Activated CD8-positive, alpha-beta memory T cell treated with anti-CD3 and anti-CD28 coated beads for 1 hour (primary cell): ENCODE measurements around the gene MAN2A1.

Experiments
- DNase-seq, 2 donors: peaks; one replicate each; pipeline ENCODE4 v3.0.0-alpha.2; 2020; ENCODE audit warnings: low read depth in 1 of 2; ENCODE audit errors: extremely low read depth in 1 of 2

MAN2A1 gene

DNA sequence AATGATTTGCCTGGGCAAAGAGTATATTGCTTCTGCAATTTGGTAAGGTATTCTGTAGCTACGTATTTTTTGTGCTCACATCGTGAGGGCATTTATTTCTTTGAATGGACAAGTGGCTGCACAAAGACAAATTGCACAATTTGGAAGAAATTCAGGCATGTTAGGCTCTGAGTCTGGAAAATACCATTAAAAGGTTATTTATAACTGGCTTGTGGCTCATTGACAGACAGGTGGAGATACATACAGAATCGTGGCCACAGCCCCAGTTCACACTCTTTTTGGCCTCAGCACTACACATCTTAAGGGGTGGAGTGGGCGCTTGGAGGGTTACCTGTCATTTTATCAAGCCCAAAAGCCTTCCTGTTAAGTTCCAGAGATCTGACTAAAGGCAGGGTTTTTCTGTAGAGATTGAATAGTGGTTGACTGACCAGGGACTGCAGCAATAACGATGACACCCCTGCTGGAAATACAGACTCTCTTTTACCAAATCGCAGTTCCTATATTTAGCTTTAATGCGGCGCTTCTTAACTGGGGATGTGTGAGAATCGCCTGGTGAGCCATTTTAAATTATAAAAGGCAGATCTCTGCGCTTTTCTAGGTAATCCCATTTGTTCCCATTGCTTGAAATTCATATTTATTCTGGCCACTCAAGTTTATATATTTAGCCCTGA, 14.7 kb downstream of the MAN2A1 start:
- no peak for DNase-seq

DNA sequence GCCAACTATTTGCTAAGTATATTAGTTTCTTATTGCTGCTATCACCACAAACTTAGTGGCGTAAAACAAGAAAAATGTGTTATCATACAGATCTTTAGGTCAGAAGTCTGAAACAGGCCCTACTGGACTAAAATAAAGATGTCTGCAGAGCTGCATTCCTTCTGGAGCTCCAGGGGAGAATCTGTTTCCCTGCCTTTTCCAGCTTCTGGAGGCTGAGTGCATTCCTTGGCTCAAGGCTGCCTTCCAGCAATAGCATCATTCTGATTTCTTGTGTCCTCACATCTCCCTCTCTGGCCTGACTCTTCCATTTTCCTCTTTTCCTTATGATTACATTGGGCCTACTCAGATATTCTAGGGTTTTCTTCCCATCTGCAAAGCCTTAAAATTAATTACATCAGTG, 15.9 kb downstream of the MAN2A1 start:
- DNase-seq: no peak

DNA sequence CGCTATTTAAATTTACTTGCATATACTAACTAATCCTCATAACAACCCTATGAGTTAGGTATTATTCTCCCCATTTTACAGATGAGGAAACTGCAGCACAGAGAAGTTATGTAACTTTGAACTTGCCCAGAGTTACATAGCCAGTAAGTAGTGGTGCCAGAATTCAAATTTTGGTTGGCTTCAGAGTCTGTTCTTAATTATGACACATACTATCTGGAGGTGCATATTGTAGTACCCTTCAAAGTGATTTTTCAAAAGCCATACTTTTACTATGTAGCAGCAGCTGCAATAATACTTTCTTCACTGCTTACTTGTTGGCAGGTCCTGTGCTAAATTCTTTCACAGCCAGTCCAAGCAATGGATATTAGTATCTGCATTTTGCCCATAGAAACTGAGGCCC, 16.4 kb downstream of the MAN2A1 start:
- no peak for DNase-seq

DNA sequence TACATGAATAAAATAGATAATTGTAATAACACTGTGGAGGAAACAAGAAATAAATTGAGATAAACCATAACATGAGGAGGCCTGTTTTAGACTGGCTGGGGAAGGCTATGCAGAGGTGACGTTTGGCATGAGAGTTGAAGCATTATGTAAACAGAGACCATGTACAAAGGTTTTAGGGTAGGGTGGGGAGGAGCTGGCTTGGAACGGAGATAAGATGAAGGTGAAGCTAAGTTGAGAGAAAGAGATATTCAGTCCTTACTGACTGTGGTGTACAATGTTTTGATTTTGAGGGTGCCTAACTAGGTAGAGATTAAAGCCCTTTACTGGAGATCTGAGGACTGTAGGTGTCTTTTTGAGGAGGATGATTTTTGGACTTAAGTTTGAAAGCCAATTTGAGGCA, 17.8 kb downstream of the MAN2A1 start:
- DNase-seq: no peak

DNA sequence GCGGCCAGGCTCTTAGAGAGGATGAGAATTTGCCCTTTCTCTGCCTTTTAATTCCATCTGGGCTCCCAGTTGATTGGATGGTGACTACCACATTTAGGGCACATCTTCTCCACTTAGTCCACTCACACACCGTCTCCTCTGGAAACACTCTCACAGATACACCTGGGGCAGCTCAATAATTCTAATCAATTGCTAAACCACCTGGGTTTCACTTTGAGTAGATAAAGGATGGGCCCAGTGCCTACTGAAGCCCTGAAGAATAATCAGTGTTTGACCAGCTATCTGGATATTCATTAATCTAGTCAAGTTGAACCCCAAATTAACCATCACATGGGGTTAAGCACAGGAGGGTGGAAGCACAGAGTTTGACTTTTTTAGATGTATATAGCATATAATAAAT, 19.1 kb downstream of the MAN2A1 start:
- DNase-seq: no peak

DNA sequence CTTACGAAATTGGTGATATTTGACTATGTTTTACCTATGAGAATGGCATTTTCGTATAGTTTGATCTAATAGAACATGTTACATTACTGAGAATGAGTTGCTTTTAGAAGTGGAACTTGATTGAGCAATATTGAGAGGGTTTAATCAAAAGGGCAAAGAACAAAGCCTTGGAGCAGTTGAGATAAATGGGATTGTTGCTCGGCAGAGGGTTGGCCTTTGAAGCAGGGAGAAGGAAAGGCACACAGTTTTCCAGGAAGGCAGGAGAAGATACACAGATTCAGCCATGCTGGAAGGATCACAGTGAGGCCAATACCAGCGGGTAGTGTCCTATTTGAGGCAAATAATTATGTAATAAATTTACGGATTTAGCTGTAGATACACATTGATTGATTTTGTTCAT, 19.5 kb downstream of the MAN2A1 start:
- DNase-seq: no peak

DNA sequence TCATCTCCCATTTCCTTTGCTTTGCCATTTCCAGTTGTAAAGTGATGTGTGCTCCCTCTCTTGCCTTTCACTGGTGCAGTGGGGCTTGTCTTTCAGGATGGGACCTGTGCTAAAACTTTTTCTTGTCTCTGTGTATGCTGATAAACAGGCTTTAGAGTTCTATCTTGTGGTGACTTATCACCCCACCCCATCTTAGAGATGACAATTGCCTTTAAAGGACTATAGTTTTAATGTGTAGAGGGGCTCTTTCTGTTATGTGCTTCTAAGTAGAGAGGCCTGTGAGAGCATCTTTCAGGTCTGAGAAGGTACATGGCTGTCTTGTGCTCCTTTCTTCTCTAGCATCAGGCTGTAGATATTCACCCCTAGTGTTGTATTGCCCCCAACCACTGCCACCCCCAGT, 21.9 kb downstream of the MAN2A1 start:
- DNase-seq: no peak

DNA sequence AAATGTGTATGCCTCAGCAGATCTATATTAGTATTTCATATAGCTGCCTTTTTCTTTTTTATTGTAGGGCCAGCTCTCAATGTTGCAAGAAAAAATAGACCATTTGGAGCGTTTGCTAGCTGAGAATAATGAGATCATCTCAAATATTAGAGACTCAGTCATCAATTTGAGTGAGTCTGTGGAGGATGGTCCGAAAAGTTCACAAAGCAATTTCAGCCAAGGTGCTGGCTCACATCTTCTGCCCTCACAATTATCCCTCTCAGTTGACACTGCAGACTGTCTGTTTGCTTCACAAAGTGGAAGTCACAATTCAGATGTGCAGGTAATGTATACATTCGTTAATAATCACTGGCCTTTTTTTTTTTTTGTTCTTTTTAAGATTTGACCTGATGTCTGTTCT, 23.7 kb downstream of the MAN2A1 start:
- no peak for DNase-seq

DNA sequence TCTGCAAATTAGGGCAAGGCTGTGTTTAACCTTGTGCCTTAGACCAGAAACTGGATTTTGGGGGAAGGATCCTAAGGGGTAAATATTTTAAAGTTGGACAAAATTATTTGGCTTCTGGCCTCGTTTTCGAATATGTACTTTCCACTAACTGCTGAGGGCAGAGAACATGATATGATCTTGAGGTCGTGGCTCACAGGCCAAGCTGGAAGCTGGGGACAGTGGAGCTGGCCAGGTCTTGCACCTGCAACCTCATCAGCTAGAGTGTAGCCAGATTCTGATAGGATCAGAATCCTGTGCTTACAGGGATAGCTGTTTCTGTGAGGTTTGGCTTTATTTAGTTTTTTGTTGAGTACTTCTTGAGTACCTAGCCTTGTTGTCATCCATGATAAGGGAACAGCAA, 24.9 kb downstream of the MAN2A1 start:
- DNase-seq: no peak

DNA sequence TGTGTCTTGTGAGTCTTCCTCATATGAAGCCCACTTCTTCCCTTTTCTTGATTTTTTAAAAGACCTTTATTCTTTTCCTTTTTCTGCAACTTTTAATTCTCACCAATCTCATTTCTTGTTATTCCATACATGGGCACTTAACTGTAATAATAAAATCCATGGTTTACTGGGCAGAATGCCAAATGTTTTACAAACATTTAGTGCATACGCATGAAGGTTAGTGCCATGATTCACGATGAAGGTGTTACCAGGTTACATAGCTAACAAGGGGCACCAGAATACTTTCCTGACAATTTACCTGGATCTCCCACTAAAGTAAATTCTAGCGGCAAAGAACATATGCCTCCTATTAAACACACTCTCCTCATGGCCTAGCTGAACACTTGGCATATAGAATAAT, 28.5 kb downstream of the MAN2A1 start:
- no peak for DNase-seq

DNA sequence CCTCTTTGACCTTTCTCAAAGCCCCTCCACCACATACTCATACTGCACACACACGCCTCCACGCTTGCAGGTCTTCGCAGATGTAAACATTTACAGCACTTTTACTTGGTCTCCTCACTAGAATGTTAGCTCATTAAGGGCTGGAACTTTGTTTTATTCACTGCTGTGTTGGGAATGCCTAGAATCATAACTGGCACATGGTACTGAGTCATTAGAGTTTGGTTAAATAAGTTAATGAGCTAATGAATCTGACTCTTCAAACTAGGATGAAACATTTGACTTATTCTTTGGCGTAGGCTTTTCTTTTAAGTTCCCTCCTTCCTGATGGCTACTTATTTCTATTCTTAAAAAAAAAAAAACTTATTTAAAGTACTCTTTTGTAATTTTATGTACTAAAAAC, 28.9 kb downstream of the MAN2A1 start:
- DNase-seq: no peak

DNA sequence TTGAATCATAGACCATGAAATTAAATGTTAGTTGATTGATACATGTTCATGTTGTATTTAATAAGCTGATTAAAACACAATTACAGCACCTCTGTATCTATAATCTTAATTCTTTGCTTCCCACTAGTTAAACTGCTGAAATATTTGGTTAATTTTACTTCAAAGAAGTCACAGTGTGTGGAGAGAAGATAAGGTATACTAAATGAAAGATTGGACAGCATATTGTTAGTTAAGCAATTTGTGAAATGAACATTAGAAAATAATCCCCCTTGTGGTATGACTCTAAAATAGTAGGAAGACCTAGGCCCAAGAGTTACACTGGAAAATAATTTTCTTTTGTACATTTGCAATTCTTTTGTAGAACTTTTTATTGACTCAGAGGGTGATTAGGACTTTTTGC, 30.3 kb downstream of the MAN2A1 start:
- DNase-seq: no peak

DNA sequence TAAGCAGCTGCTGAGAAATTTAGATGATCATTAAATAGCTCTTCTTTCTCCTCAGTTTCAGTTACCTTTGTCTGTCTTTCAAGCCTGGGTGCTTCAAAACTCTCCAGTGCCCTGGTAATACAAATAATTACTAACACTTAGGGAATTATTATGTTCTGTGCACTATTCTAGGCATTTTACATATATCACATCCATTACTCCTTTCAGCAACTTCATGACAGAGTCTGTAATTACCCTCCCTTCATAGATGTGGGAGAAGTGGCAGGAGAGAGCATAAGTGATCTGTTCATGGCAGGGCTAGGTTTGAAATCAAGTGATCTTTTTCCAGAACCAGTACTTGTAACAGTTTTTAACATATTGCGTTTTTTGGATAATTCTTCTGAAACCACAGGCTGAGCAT, 32.0 kb downstream of the MAN2A1 start:
- no peak for DNase-seq

DNA sequence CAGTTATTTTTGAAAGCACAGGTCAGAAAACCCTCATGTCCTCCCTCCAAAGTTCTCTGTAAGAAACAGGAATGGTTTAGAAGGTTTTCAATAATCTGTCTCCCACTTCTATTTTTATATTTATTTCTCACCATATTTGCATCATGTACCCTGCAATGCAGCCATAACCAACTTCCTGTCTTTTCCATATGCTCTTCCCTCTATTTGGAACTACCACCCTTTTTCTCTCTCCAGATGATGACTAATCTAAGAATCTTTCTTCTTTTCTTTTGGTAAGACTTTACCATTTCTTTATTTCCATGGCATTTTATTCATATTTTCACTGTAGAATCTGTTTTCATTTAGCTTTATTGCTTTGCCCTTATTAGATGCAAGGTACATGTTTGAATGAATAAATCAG, 33.9 kb downstream of the MAN2A1 start:
- DNase-seq: no peak

DNA sequence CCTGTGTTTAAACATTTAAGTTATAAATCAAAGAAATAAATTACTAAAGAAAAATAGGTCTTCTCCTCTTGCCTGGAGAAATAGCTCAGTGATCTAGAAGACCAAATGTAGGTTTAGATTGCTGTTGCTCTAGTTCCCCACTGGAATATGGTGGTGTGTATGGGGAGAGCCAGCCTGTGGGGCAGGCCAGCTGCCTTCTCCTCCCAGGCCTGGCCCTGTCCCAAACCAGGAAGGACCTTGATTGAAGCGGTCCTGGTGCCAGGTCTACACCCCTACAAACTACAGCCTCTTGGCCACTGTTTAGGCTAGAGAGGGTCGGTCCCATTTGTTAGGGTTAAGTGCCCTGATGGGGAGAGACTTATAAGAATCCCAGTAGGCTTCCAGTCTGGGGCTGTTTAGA, 35.4 kb downstream of the MAN2A1 start:
- DNase-seq: no peak

DNA sequence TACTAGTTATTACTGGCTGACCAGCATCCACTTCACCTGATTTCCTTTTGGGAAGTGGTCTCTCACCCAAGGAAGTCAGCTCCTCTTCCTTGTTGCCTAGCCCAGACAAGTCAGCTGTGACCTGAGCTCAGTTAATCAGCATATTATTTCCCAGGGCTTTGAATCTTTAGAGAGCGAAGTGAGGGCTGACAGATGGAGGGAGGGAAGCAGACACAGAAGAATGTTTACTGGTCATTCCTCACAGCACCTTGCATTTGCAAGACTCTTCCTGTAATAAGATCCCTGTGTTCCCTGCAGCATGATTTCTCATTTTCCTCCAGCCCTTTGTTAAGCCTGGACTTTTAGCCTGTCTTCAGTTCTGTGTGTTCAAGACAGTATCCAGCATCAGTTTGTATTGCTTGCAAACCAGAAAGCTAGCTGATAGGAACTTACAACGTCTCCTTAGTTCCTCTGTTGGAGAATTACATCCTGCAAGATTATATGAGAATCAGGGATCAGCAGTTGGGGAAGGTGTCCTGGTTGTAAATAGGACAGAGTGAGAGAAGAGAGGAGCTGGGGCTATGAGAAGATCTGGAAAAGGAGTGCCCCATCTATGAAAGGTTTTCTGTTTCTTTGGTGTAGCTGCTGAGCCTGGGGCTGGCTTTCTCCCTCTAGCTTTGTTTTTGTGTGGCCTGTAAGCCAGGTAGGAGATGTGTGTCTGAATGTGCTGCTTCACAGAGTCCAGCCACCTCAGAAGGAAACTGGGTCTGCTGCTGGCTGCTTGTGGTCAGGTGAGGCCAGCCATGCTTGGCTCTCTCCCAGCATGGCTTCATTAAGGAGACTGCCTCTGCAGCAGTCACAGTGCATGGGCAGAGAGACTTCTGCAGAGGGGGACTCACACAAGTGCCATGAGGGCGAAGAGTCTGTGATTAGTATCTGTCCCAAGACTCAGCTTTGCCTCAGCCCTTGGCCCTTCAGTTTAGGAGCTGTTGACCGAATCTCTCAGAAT, 50.3 kb downstream of the MAN2A1 start:
- DNase-seq: no peak

DNA sequence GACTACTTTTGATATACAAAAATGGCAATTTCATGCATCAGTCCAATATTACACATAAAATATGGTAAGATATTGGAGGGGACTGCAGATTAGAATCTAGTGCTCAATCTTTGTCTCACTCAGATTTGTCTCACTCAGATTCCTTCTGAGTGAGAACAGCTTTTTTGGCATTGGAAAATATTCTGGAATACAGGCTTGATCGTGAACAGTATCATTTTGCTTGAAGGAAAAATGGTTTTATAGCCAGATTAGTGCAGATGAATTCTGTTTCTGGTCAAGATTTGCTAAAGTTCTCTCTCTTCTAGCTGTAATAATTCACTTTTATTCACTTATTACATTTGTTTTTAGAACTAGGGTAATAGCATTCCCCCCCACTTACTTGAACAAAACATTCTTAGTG, 51.2 kb downstream of the MAN2A1 start:
- no peak for DNase-seq

DNA sequence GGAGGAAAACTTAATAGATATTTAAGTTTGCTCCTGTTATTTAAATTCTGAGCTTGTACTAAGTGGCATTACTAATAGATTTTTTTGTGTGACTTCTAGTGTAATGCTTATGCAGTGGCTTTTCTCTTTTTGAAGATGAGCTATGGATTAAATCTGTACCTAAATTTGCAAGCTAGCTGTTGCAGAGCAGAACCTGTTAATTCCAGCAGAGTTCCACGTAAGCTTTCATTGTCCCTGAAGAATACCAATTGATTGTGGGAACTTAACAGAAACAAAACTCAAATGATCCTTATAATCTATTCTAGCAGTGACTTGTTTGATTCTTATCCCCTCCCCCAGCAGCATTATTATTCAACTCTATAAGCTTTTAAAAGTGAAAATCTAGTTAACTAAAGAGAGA, 51.7 kb downstream of the MAN2A1 start:
- no peak for DNase-seq

DNA sequence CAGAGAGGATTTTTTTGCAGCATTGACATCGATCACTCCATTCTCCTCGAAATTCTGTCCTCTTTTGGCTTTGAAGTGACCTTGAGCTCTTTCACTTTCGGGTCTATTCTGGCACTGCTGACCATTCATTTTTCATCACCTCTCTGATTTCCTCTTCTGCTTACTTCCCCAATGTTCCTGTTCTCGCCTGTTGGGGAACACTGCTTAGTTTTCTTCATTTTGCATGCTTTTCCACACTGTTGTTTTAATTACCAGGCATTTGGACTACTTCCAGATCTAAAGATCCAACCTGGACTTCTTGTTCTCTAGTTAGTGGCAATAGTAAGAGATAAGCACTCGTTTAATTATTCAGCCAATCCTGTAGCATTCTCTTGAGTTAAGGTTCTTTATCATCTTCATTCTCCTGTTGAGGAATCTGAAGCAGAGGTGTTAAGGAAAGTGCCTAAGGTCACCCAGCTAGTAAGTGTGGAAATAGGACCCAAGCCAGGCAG, 53.4 kb downstream of the MAN2A1 start:
- no peak for DNase-seq

DNA sequence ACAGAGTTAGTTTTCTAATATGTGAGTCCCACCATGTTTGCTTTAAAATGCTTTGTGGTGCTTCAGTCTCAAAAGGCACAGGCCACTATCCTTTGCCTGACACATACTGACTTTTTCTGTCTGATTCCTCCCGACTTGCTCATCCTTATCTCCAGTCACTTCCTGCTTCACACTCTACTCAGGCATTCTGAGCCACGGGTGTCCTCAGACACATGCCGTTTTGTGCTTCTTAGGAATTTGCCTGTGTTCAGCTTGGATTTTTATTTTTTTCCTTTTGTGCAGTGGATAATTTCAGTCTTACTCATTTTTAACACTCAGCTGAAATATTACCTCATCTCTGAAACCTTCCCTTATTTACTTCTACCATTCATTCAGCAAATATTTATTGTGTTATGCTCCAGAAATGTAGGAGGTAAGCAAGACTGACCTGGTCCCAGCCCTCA, 54.1 kb downstream of the MAN2A1 start:
- DNase-seq: no peak

DNA sequence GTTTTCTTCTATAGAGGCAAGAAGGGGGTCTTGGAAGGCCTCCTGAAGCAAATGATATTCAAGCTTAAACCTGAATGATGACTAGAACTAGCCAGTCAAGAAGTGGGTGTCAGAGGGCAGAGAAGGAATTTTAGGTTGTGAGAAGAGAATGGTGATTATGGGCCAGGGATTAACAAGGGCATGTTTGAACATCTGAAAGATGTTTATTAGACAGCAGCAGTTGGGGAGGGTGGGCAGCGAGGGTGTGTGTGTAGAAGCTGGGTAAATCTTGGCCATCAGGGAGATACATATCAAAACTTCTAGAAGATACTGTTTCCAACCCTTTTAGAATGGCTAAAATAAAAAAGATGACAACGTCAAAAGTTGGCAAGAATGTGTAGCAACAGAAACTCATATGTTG, 54.5 kb downstream of the MAN2A1 start:
- no peak for DNase-seq

DNA sequence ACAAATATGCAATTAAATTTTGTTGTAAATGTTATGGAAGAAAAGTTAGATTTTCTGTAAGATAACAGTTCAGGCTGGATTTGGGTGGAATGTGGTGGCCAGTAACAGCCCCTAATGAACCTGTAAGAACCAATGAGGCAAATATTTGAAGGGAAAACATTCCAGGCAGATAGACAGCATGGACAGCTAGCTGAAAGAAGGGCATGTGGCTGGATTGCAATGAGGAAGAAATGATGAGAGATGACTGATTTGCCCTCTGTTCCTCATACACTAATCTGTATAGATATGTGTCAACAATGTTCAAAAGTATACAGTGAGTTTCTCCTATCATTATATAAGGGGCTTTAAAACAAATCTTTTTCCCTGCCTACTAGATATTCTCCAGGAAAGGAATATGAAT, 58.8 kb downstream of the MAN2A1 start:
- DNase-seq: no peak
